NK-92 (cell line): Measurements from ENCODE around the gene TCEANC2.
"Not testable (repeated sequence)": the region's sequence is repeated elsewhere in the genome, so short reads cannot be mapped to it uniquely, and the experiment has no call there.

Experiments
- DNase-seq: peaks from one replicate; lab custom pipeline; 2025; ENCODE audit not compliant: unreplicated experiment; lab: John Stamatoyannopoulos, UW

The TCEANC2 gene

DNA sequence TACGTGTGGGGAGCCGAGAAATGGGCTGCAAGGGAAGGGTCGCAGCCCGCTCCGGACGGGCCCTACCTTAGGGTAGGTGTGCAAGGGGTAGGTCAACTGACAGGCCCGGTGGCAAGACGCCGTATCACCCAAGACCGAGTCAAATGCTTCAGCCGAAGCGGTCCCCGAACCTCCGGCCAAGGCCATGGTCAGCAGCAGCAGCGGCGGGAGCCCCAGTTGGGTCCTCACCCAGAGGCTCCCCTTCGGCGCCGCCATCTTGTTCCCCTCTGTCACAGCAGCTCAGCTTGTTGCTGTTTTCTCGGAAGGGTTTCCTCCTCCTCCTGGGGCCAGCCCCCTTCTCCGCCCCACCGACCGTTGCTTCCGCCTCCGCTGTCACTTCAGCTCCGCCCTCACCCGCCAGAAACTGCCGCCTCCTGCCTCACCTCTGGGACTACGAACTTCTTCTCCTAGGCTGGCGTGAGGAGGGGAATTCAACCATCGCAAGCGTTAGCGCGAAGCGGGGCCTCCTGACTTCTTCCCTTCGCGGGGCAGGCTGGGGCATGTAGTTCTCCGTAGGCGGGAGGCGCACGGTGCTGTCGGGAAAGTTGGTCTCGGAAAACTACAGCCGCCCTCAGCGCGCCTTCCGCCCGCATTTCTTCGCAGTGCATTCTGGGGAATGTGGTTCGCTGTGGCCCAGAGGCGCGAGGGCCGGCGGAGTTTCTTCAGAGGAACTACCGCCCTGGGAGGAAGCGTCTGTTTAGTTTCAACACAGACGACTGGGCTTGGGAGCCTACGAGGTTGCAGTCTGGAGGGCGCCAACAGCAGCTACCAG lies at the start of gene TCEANC2, which contains the start of gene TMEM59:
TSS of gene TCEANC2 (plus strand) at position 675 of the 811 bp plus-strand sequence. CDS start 815 bp downstream, outside the sequence.
TSS of gene TMEM59 (minus strand) at position 271 of the 811 bp plus-strand sequence. CDS start at position 255, 16 bp downstream.
- peak; percentile 93 for DNase-seq

DNA sequence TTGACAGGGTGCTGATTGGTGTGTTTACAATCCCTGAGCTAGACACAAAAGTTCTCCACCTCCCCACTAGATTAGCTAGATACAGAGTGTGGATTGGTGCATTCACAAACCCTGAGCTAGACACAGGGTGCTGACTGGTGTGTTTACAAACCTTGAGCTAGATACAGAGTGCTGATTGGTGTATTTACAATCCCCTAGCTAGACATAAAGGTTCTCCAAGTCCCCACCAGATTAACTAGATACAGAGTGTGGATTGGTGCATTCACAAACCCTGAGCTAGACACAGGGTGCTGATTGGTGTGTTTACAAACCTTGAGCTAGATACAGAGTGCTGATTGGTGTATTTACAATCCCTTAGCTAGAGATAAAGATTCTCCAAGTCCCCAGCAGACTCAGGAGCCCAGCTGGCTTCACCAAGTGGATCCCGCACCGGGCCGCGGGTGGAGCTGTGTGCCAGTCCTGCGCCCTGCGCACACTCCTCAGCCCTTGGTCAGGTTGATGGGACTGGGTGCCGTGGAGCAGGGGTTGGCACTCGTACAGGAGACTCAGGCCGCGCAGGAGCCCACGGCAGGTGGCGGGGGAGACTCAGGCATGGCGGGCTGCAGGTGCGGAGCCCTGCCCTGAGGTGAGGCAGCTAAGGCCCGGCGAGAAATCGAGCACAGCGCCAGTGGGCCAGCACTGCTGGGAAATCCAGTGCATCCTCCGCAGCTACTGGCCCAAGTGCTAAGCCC lies 49.5 kb upstream of the TCEANC2 start:
- not testable (repeated sequence) for DNase-seq

DNA sequence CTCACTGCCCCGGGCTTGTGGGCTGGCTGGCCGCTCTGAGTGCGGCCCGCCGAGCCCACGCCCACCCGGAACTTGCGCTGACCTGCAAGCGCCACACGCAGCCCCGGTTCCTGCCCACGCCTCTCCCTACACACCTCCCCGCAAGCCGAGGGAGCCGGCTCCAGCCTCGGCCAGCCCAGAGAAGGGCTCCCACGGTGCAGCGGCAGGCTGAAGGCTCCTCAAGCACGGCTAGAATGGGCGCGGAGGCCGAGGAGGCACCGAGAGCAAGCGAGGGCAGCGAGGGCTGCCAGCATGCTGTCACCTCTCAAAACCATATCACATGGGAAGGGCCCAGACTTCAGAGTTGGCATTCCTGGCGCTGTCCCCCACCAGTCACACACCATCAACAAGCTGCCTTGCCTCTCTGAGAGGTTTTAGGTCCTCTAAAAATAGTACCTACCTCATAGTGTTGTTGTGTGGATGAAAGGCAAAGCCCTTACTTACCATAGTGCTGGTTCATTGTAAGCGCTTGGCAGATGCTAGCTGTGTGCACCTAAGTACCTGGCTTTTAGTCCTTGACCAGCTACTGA lies 48.8 kb upstream of the TCEANC2 start:
- DNase-seq: no peak

DNA sequence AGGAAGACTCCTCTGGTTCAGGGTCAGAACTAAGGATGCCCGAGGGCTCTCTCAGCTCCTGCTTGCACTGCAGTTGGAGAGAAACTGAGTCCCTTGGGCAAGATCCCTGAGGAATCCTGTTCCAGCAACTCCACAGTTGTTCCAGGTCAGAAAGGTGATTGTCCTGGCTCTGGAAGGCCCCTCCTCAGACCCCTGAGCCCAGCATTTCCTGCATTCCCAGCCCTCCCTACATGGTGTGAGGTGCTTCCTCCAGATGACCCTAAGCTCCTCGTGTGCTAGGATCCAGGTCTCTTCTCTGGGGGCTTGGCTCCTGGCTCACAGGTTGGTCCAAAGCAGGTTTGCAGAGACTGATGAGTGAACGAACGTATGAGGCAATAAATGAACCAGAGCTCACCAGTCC lies 46.9 kb upstream of the TCEANC2 start:
- no peak for DNase-seq

DNA sequence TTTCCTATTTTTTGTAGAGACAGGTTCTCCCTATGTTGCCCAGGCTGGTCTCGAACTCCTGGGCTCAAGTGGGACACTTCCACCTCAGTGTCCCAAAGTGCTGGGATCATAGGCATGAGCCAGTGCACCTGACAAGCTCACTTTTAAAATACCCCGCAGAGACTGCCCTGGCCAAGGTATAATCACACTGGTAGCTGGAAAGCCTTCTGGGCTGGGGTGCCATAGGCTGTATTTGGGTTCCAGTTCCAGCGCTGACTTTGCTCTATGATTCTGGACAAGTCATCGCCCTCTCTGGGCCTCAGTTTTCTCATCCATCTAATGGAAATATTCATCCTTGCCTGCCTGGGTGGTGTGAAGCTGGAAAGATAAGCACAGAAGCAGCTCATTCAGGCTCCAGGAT lies 45.8 kb upstream of the TCEANC2 start:
- no peak for DNase-seq

DNA sequence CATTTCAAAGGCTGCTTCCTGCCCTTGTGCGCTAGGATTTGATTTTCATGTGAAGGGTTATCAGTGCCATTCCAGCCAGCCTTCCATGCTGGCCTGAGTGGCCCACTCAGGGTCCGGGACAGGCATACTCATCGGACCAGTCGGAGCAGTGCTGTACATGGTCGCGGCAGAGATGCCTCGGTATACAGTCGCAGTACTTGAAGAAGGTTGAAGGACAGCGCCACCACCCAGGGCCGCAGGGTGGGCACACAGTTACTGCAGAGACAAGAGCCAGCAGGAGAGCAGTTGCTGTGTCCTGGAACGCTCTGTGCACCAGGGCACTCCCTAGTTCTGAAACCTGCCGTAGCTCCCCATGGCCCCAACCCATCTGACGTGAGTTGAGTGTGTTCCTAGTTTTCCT lies 44.5 kb upstream of the TCEANC2 start:
- no peak for DNase-seq

DNA sequence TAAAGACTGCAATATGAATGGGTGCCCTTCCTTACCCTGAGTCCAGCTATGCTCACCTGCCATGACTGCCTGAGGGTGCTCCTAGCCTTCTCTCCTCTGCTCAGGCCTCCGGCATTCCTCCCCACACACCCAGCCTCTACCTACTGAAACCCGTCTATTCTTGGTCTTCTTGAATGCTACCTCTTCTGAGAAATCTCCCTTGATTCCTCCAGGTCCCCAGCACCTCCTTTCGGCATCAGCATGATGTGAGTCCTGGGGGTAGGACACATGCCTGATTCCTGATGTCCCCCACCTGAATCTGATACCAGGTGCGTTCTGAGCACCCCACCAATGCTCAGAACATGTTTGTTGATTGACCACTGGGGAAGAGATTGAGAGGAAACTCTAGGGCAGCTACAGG lies 44.0 kb upstream of the TCEANC2 start:
- DNase-seq: no peak

DNA sequence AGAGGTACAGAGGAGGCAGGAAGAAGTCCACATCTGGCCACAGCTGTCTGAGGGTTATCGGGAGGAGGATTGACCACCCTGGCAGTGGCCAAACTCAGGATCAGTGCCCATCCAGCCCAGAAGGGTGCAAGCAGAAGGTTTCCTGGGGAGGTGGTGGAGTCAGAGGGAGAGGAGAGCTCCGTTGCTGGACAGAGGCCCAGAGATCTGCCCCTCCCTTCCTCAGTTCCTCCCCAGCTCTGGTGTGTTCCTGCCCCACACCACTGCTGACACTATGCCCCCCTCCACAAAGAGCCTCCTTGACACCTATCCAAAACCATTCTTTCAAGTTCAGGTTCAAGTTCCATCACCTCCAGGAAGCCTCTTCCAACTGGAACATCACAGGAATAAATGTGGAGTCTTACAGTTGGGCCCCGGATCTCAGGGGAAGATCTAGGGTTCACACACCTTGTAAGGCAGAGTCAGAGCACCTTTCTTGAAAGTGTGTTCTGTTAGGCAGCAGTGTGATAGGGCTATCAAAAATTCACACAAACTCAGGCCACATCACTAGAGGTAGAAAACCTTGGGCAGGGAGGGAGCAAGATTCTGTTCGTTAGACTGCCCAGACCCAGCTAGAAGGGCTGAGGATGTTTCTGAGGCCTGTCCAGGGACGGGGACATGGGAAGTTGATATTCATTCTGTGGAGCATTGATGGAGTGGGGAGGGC lies 42.8 kb upstream of the TCEANC2 start:
- no peak for DNase-seq

DNA sequence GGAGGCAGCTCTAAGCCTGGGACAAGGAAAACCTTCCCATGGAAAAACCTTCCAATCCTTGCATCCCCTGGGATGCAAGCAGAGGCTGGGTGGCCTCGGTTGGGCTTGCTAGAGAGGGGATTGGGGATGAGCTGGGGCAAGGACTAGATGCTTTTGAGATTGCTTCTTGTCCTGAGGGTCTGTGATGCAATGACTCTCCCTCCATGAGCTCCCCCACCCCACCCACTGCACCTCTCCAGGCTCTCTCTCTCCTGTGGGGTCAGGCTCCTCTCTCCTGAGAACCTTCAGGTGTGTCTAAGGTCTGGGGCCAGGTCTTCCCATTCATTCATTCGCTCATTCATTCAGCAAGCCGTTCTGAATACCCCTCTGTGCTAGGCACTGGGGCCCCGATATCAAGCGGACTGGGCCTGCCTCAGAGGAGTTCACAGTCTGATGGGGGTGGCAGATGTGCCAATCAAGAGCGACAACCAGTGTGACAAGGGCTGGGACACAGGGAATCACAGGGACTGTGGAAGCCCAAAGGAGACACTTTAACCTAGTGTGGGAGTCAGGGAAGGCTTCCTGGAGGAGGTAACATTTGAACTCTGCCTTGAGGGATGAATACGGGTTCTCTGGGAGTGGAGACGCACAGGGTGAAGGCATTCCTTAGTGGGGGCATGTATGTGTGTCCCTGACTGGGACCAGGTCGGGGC lies 41.9 kb upstream of the TCEANC2 start:
- no peak for DNase-seq

DNA sequence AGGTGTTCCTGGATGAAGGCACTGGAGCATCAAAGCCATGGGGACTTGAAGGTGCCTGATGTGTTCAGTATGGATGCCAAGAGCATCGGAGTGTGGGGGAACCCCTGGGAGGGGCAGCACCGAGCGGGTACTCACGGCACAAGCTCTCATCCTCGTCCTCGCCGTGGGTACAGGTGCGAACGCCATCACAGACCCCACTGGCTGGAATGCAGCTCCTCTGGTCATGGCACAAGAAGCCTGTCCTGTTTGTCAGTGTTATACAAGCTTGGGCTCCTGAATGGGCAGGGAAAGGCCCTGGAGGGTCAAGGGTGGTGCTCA lies 41.4 kb upstream of the TCEANC2 start:
- DNase-seq: no peak

DNA sequence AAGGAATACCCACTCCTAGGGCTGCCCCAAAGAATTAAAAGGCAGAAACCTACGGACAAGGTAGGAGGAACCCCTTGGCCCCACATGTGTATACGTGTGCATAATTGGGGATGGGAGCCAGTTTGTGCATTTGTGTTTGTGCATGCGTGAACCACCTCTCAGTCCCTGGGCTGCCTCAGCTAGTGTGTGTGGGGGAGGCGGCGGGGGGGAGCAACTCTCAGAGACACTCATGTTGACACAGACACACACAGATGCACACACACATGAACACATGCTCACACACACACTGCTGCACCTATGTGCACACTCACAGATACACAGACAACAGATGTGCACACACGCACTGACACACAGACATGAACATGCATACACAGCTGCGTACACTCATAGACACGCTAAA lies 40.5 kb upstream of the TCEANC2 start:
- no peak for DNase-seq

DNA sequence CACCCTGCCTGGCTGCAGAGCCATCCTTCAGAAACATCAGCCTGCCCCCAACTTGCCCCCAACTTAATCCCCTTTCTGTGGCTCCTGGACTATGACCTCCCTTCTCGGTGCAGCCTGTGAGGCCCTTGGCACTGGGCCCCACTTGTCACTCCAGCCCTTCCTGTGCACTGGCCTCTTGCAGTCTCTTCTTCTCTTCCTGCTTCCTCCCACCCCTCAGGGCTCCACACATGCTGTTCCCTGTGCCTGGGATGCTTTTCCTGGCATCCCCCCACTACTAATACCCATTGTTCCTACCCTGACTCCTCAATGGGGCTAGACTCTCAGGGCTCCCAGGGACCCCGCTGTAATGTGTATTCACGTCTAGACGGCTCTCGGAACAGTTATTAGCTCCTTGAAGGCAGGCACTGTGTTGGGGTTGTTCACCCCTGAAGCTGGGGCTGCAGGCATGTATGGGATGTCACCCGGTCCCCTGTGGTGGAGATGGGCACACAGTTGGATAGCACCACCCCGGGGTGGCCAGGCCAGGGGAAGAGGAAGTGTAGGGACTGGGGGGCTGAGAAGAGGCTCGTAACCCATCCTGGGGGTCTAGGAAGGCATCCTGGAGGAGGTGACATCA lies 39.9 kb upstream of the TCEANC2 start:
- DNase-seq: no peak

DNA sequence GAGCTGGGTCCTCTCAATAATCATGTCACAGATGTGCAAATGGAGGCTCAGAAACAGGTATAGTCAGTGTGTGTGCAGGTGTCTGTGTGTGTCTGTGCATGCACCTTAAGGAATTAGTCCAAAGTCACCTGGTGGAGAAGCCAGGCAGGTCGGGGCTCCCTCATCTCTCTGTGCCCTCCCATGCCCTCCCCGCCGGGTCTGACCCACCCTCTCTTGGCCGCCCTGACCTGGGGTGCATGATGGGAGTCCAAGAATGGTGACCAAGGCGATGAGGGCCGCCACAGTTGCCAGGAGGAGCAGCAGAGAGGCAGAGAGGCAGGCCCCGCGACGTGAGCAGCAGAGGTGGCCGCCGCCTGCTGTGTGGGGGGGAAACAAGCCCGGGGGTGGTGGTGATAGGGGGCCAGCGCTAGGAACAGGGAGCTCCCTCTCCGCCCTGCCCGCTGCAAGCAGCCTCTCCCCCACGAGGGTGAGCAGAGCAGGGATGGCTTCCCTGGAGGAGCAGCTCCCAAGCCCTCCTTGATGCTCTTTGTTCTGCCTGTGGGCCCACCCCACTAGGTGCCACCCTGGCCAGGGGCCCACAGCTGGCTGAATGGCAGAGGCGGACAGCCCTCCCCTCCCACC lies 39.3 kb upstream of the TCEANC2 start:
- DNase-seq: no peak

DNA sequence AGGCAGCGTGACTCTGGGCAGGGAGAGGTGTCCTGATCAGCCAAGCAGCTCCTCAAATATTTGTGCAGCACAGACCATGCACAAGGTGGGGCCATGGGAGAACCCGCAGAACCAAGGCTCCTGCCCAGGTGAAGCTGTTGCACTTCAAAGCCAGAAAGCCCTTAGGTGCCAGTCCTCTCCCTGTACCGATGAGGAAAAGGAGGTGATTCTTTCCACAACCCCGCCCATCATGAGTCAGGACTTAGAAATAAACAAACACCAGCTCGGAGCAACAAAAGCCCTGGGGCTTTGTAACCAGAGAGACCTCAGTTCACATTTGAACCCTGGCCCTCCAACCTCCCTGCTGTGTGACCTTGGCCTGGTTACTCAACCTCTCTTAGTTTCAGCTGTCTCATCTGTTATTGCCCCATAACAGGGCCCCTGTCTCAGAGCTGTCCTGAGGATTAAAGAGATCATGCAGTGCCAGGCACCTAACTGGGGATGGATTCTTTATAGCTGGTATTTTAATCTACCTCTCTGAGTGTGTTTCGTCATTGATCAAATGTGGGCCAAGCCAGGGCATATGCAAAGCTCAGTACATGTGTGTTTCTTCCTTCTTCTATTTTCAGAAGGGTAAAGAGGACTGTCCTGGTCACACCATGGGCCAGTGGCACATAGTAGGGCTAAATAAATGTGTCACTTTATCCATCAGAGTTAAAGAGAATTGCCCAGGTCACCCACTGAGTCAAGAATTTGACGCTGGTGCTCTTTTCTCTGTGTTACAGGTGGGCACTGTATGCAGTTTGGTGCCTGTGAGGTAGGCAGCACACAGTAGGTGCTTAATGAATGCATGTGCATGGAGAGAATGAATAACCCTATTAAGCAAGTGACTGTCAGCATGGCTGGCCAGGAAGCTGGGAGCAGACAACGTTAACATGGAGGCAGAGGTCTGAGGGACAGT lies 36.8 kb upstream of the TCEANC2 start:
- DNase-seq: no peak

DNA sequence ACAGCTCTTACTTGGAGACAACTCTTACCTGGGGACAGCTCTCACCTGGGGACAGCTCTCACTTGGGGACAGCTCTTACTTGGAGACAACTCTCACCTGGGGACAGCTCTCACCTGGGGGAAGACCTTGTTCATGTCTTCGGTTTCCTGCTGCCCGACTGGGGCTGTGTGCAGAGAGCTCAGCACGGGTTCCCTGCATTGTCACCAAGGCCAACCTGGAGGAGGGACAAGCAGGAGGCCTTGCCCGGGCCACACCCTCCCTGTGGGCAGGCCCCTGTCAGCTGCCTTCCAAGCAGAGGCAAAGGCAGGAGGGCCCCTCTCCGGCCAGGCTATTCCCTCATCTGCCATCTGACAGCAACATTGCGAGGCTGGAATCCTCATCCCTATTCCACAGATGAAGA lies 35.4 kb upstream of the TCEANC2 start, which contains the start of gene LDLRAD1:
TSS of gene LDLRAD1 (minus strand) at position 208 of the 400 bp plus-strand sequence. CDS start at position 134, 74 bp downstream.
- DNase-seq: no peak

DNA sequence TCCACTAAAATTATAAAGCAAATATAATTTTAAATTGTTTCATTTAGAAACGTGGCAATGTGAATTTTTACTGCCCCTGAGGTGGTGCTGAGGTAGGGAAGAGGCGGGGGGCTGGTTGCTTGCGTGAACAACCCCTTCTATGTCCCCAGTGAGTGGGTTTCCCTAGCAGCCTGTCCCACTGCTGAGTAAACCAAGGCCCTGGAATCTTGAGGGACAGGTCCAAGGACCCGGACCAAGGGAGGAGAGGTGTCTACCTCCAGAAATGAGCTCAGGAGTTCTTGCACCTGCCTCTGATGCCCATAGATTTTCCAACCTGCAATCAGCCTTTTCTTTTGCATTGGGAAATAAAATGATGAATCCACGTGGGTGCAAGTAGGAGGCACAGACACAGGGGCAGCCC lies 34.8 kb upstream of the TCEANC2 start:
- no peak for DNase-seq

DNA sequence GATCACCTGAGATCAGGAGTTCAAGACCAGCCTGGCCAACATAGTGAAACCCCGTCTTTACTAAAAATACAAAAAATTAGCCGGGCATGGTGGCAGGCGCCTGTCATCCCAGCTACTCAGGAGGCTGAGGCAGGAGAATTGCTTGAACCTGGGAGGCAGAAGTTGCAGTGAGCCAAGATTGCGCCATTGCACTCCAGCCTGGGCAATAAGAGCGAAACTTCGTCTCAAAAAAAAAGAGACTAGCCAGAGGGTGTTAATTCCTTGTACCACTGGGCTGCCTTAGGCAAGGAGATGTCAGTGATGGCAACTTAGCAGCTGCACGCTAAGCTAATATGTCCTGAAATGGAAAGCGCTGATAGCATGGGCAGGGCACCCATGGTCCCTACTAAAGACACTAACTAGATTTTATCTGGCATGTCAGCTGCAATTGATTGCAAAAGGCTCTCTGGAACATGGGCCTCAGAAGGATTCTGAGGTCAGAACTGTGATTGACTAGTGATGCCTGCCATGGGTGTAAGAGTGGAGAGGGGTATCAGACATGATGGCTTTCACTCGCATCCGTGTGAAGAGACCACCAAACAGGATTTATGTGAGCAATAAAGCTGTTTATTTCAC lies 33.7 kb upstream of the TCEANC2 start:
- DNase-seq: not testable (repeated sequence)

DNA sequence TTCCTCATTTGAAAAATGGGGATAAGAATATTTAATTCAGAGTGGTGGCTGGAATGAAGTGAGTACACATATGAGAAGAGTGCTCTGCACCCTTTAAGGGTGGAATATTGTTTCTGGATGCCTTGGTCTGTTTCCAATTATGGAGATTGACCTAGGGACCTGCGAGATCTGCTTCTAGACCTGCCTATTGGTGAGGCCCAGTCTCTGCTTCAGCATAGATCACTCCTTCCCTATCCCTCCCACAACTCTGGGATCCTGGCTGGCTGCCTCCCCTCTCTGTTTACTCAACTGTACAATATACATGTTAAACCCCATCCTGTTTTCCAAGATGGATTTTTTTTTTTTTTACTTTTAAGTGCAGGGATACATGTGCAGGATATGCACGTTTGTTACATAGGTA lies 29.1 kb upstream of the TCEANC2 start:
- no peak for DNase-seq
